WERI-Rb-1 (cell line): Measurements from ENCODE around the gene ANAPC4.
A peak's percentile ranks its signal among the peaks of the same experiment; 100 is the strongest.
"Not testable (repeated sequence)": the region's sequence is repeated elsewhere in the genome, so short reads cannot be mapped to it uniquely, and the experiment has no call there.

Experiments used
- DNase-seq: peaks from one replicate; pipeline ENCODE4 v3.0.0-alpha.2; 2020
- H3K27ac ChIP-seq: fragments of 250-450 bp; sonication (Bioruptor Pico); 2 replicates; pipeline ENCODE4 v1.5.1; 2020; ENCODE audit warnings: mild to moderate bottlenecking, moderate library complexity
- H3K27me3 ChIP-seq: fragments of 250-450 bp; sonication (Bioruptor Pico); 2 replicates; pipeline ENCODE4 v1.5.1; 2021; ENCODE audit warnings: mild to moderate bottlenecking, low read depth, moderate library complexity; ENCODE audit not compliant: insufficient read depth, severe bottlenecking
- H3K36me3 ChIP-seq: fragments of 250-450 bp; sonication (Bioruptor Pico); 2 replicates; pipeline ENCODE4 v1.5.1; 2020; ENCODE audit warnings: mild to moderate bottlenecking, moderate library complexity
- H3K4me3 ChIP-seq: 2 replicates; pipeline ENCODE4 v1.5.1; 2011; ENCODE audit warnings: low read depth, mild to moderate bottlenecking, control low read depth, low read length
- H3K9me3 ChIP-seq: fragments of 250-450 bp; sonication (Bioruptor Pico); 2 replicates; pipeline ENCODE4 v1.5.1; 2021; ENCODE audit warnings: mild to moderate bottlenecking, moderate library complexity; ENCODE audit not compliant: severe bottlenecking
- CTCF ChIP-seq: IDR thresholded peaks from 2 replicates; pipeline ENCODE4 v1.5.1; 2011; ENCODE audit warnings: low read depth, mild to moderate bottlenecking, control low read depth, inconsistent platforms, low read length

Gene ANAPC4

GRCh38 chr4:25376754-25377571 is at the start of gene ANAPC4:
Gene ANAPC4 (plus strand): TSS chr4:25377263. CDS start chr4:25377428, 165 bp downstream.
- Histone ChIP-seq H3K27ac (peak within 1 kb of the TSS; percentile 85), H3K36me3 (peaks cover 8% of the 10 kb centered on the region), H3K4me3 (peak within 1 kb of the TSS; percentile 89), H3K9me3 (no peaks in the 10 kb centered on the region), H3K27me3 (no peaks in the 10 kb centered on the region)
- DNase-seq, result peak; percentile 99
- TF ChIP-seq CTCF, result no peak

- DNase-seq, H3K27ac ChIP-seq, H3K4me3 ChIP-seq, H3K9me3 ChIP-seq, H3K36me3 ChIP-seq, H3K27me3 ChIP-seq: not testable (repeated sequence)
Measured at GRCh38 chr4:25328463-25328862, 48.6 kb upstream of the ANAPC4 start.

- H3K9me3 ChIP-seq, result no peaks in the 10 kb centered on the region
- H3K27me3 ChIP-seq, result no peaks in the 10 kb centered on the region
- no peaks in the 10 kb centered on the region for H3K36me3 ChIP-seq
- DNase-seq, result no peak
- H3K27ac ChIP-seq, result no peak overlapping the region
- no peak overlapping the region for H3K4me3 ChIP-seq
- TF ChIP-seq CTCF, result no peak
Measured at GRCh38 chr4:25330335-25330734, 46.7 kb upstream of the ANAPC4 start.

GRCh38 chr4:25330905-25331808 is 45.9 kb upstream of the ANAPC4 start:
- Histone ChIP-seq H3K9me3 (no peaks in the 10 kb centered on the region), H3K4me3 (no peak overlapping the region), H3K27me3 (no peaks in the 10 kb centered on the region), H3K36me3 (no peaks in the 10 kb centered on the region), H3K27ac (no peak overlapping the region)
- DNase-seq, result no peak
- no peak for TF ChIP-seq CTCF

GRCh38 chr4:25343671-25344070 is 33.4 kb upstream of the ANAPC4 start:
- Histone ChIP-seq H3K36me3 (no peaks in the 10 kb centered on the region), H3K9me3 (no peaks in the 10 kb centered on the region), H3K27me3 (no peaks in the 10 kb centered on the region), H3K27ac (no peak overlapping the region), H3K4me3 (no peak overlapping the region)
- no peak for TF ChIP-seq CTCF
- no peak for DNase-seq

- H3K9me3 ChIP-seq, result no peaks in the 10 kb centered on the region
- DNase-seq, result no peak
- no peak overlapping the region for H3K27ac ChIP-seq
- TF ChIP-seq CTCF, result no peak
- no peaks in the 10 kb centered on the region for H3K27me3 ChIP-seq
- no peak overlapping the region for H3K4me3 ChIP-seq
- no peaks in the 10 kb centered on the region for H3K36me3 ChIP-seq
Measured at GRCh38 chr4:25345744-25346143, 31.3 kb upstream of the ANAPC4 start.
